Amniotic stem cell (primary cell): ENCODE measurements around the gene IL1RL1.

Experiments used
- DNase-seq: peaks from one replicate; lab custom pipeline; 2025; lab: John Stamatoyannopoulos, UW

IL1RL1 gene

GRCh38 chr2:102310964-102311640, at the start of gene IL1RL1:
Gene IL1RL1 (plus strand): TSS chr2:102311563. CDS start chr2:102338265, 26,702 bp downstream.
- no peak for DNase-seq

GRCh38 chr2:102262216-102263129, 48.9 kb upstream of the IL1RL1 start:
- no peak for DNase-seq

- DNase-seq = no peak
These were observed 46.4 kb upstream of the IL1RL1 start for GRCh38 chr2:102264952-102265351.

DNA sequence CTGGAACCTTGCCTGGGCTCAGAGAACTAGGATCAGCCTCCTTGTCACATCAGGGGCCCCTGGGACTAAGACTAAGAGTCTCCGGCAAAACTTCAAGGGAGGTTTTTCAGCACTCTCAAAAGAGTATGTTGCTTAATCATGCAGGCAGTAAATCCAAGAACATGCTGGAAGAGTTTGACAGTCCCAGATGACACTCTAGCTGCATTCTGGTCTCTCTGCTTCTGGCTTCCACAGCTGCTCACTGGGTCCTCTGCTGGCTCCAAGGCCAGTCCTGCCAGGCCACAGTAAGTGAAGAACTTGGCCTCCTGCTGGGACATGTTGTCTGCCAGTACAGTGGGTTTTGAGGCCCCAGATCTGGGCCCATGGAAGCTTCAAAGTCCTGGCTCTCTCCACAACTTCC, 45.2 kb upstream of the IL1RL1 start:
- no peak for DNase-seq

GRCh38 chr2:102267774-102268173, 43.6 kb upstream of the IL1RL1 start:
- DNase-seq = no peak

DNA sequence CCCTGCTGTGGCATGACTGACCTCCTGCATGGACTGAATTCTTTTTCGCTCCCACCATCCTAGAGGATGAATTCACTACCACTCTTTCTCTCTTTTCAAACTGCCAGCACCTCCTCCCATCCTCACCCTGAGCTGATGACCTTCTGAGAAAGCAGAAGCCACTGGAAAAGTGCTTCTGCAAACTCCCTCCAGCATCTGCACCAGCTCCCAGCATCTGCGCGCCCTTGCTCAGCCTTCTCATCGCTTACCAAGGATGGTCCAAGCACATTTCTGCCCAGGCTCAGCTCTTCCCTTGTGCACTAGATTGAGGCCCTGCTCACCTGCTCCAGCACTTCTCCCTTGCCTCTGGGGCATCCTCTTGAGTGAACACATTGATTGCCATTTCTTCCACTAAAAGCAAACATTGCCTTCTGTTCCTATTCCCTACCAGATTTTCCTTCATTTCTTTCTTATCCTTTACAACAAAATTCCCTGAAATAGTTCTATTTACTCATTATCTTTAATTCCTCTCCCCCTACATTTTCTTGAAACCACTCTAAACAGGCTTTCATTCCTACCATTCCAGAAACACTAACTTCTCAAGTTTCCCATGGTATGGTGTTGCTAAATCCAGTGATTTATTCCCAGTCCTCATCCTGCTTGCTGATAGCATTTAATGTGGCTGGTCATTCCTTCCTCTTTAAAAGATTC, 42.7 kb upstream of the IL1RL1 start:
- no peak for DNase-seq

- DNase-seq = no peak
These were observed 42.2 kb upstream of the IL1RL1 start for GRCh38 chr2:102269200-102269524.

DNA sequence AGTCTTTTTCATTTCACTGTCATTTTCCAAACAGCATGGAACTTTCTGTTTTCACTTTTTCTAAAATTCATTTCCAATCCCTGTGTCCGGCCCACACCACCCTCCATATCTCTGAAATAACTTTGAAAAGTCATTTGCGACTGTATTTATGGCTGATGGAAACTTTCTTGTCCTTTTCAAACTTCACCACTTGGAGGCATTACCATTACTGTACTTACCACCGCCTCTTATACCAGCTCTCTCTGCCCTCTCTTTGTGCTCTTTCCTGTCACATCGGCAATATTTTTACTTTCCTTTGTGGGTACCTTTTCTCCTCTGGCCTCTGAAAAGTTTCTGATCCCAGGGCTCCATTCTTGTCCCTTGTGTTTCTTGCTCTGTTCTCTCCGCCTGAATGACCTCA, 39.5 kb upstream of the IL1RL1 start:
- no peak for DNase-seq

- no peak for DNase-seq
These were observed 37.6 kb upstream of the IL1RL1 start for GRCh38 chr2:102273619-102274211.

GRCh38 chr2:102276549-102277201, 34.7 kb upstream of the IL1RL1 start:
- DNase-seq = no peak

GRCh38 chr2:102277202-102277700, 34.1 kb upstream of the IL1RL1 start:
- no peak for DNase-seq

DNA sequence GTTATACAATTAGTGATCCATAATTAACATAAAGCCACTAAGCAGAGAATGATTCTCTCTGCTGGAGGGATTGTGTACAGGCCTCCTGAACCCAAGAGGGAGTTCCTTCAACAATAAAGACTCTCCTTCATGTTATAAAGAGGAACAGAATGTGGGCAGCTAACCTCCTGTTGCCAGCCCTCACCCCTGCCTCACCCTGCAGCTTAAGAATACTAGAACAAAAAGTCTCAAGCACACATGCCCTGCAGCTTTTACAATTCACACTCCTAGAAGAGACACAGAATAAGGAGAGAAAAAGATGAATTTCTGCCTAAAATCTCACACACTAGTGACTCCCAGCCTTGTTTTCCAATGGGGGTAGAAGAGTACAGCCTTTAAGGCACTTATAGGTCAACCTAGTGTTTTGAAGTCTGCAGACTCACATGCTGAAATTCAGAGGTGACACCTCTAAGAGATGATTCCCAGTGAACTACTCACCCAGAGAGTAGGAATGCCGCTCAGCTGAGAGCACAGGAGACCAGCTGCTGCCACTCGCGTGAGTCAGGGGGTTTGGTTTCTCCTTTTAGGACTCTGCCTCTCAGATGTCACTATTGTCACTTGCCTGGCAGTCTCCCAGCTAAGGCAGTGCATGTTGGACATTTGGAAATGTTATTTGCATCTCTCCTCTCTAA, 32.5 kb upstream of the IL1RL1 start:
- no peak for DNase-seq

DNA sequence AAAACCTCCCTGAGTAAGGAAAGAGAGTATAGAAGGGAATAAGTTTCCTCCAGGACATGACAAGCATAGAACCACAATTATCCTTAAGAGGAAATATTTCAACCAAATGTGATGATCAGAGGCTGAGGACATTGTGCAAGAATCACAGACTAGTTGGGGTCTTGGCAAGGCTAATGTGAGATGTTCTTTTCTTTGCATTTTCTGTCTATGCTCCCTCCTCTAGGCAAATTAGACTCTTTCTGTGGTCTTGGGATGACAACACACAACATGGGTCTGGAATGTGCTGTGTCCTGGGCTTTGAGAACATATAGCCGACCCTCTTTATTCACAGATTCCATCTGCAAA, 32.0 kb upstream of the IL1RL1 start:
- DNase-seq = no peak

GRCh38 chr2:102282678-102283091, 28.7 kb upstream of the IL1RL1 start:
- no peak for DNase-seq

- DNase-seq = no peak
These were observed 27.4 kb upstream of the IL1RL1 start for GRCh38 chr2:102283996-102284395.

DNA sequence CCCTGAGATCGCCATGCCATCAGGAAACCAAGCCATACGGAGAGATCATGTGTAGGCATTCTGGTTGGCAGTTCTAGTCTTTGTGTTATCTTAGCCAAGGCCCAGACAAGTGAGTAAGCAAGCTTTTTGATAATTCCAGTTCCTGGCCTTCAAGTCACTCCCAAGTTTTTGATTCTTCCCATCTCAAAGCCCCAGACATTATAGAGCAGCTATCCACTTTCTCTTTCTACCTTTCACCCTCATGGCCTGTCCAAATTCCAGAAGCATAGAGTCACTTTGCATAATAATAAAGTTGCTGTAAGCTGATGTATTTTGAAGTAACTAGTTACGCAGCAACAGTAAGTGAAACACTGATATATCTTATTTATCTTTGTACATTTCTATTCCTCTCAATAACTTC, 26.8 kb upstream of the IL1RL1 start:
- DNase-seq = no peak

- DNase-seq = no peak
These were observed 26.0 kb upstream of the IL1RL1 start for GRCh38 chr2:102285368-102285767.

- DNase-seq = no peak
These were observed 25.3 kb upstream of the IL1RL1 start for GRCh38 chr2:102286041-102286440.

DNA sequence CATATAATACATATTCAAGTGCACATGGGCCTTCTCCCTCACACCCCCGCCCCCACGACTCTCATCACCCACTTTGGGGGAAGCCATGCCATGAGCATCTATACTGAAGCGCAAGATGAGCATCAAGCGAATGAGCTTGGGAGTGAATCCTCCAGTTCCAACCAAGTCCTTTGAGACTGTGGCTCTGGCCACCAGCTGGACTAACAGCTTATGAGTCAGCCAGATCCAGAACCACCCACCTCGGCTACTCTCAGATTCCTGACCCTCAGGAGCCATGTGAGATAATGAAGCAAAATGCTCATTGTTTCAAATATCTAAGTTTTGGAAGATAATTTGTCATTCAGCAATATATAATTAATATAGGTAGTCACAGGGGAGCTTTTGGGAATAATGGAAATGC, 22.2 kb upstream of the IL1RL1 start:
- DNase-seq = no peak

DNA sequence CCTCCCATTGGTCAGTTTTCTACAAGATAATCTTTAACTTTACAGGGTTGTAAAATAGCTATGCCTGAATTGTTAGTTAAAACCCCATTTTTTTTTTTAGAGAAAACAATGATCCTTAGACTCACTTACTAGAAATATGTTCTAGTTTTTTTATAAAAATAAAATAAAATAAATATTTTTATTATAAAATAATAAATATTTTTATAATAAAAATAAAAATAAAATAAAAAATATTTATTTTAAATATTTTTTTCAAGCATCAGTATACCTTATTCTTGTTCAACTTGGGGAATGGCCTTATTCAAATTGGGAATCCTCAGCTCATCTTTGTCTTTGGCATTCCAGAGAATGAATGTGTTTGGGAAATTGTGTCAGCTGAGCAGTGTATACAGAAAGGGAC, 20.8 kb upstream of the IL1RL1 start:
- DNase-seq = no peak

- DNase-seq = no peak
These were observed 19.9 kb upstream of the IL1RL1 start for GRCh38 chr2:102291319-102292075.
